Subcutaneous adipose tissue (tissue), 4 donors: Measurements from ENCODE around the gene PLVAP. TPM values are rescaled to one million over a fixed set of nuclear protein-coding genes. Genes with fewer than 3 reads are reported as not detected.

Source experiments
- CTCF ChIP-seq: fragments of 450-650 bp; IDR thresholded peaks from one replicate; pipeline ENCODE4 v1.5.1; 2016; ENCODE audit warnings: low read depth, mild to moderate bottlenecking, control low read depth, antibody characterized with exemption, moderate library complexity
- total RNA-seq, 4 donors: library from RNA; depleted of rRNA; stranded (reverse); fragments of >200 nt; gene quantifications; one replicate each; pipeline ENCODE4 v1.1.0, GENCODE V29; 2016

The PLVAP gene
- total RNA-seq, 4 donors from 2014 or later, result 22.6 to 220 (median 82.6) TPM

- no peak for TF ChIP-seq CTCF
These were observed 46.7 kb downstream of the PLVAP start for GRCh38 chr19:17330262-17331044.

GRCh38 chr19:17329366-17330261 lies 47.5 kb downstream of the PLVAP start:
- no peak for TF ChIP-seq CTCF

- no peak for TF ChIP-seq CTCF
These were observed 48.4 kb downstream of the PLVAP start for GRCh38 chr19:17328517-17329365.

GRCh38 chr19:17327654-17328516 lies 49.3 kb downstream of the PLVAP start:
- no peak for TF ChIP-seq CTCF

- no peak for TF ChIP-seq CTCF
These were observed 50.0 kb downstream of the PLVAP start for GRCh38 chr19:17327068-17327653.

- TF ChIP-seq CTCF, result no peak
These were observed 50.6 kb downstream of the PLVAP start for GRCh38 chr19:17326595-17326966.
